ENCODE measurements around the gene MTIF2. TPM values are rescaled to one million over a fixed set of nuclear protein-coding genes. Genes with fewer than 3 reads are reported as not detected.
"Not testable (repeated sequence)": the region's sequence is repeated elsewhere in the genome, so short reads cannot be mapped to it uniquely, and the experiment has no call there.

Gene MTIF2
- total and polyA plus RNA-seq, 2 experiments from 2014 or later: 19.1 to 23.3 TPM

GRCh38 chr2:55282110-55282917, 13.3 kb upstream of the MTIF2 start:
- in situ Hi-C loops (cut with MboI): no loop called here
- Histone ChIP-seq H3K27me3 (replicated peaks; ENCODE audit: insufficient read depth) (no peaks in the 10 kb centered on the region), H3K4me2 (ENCODE audit: unreplicated experiment) (peak overlapping the region; percentile 81), H4K20me1 (ENCODE audit: insufficient read depth) (no peaks in the 10 kb centered on the region), H3K9me2 (ENCODE audit: insufficient read depth) (no peaks in the 10 kb centered on the region), H3K9me3 (ENCODE audit: low read depth) (no peaks in the 10 kb centered on the region), H3K9ac (peak overlapping the region; percentile 93), H2AFZ (peak overlapping the region; percentile 79), H3K79me2 (ENCODE audit: insufficient read depth) (peaks cover 33% of the 10 kb centered on the region), H3K27ac (peak overlapping the region; percentile 80), H3K4me1 (ENCODE audit: insufficient read depth) (peaks cover 11% of the 10 kb centered on the region; the same call in 1 of the 2 replicates), H3K36me3 (ENCODE audit: low read depth) (no peaks in the 10 kb centered on the region), H3F3A (ENCODE audit: insufficient read depth) (peaks cover 17% of the 10 kb centered on the region; the same call in 1 of the 2 replicates), H3K4me3 (peak overlapping the region; percentile 78)
- TF ChIP-seq EZH2phosphoT487 (IDR thresholded peaks at IDR 0.05; ENCODE audit: insufficient read depth, low read depth) (no peak), EZH2 (IDR thresholded peaks at IDR 0.05; ENCODE audit: insufficient read depth, poor library complexity, severe bottlenecking) (no peak)
- DNase-seq: peak; percentile 96
- WGBS, 2 experiments (ENCODE audit: low coverage in 1 of 2, low lambda C conversion rate in 2 of 2, missing lambda C conversion rate in 2 of 2): 1% methylated on average over 52 to 60 of the region's 60 CpGs

GRCh38 chr2:55280851-55281546, 12.0 kb upstream of the MTIF2 start:
- H2AFZ ChIP-seq: peak overlapping the region; percentile 79
- H3K27ac ChIP-seq: peak overlapping the region; percentile 80
- H3K4me2 ChIP-seq (ENCODE audit: unreplicated experiment): peak overlapping the region; percentile 72
- H3K9ac ChIP-seq; H3K9me3 ChIP-seq (ENCODE audit: low read depth); H3K9me2 ChIP-seq (ENCODE audit: insufficient read depth); DNase-seq; in situ Hi-C loops (cut with MboI); H4K20me1 ChIP-seq (ENCODE audit: insufficient read depth); H3K36me3 ChIP-seq (ENCODE audit: low read depth); H3K27me3 ChIP-seq (replicated peaks; ENCODE audit: insufficient read depth): not testable (repeated sequence)
- H3K4me3 ChIP-seq: peak overlapping the region; percentile 78; the same call in 1 of the 2 replicates
- 89 to 91% methylated on average over 5 of the region's 5 CpGs for WGBS, 2 experiments (ENCODE audit: low coverage in 1 of 2, low lambda C conversion rate in 2 of 2, missing lambda C conversion rate in 2 of 2)
- H3F3A ChIP-seq (ENCODE audit: insufficient read depth): peaks cover 17% of the 10 kb centered on the region; the same call in 1 of the 2 replicates
- peaks cover 11% of the 10 kb centered on the region; the same call in 1 of the 2 replicates for H3K4me1 ChIP-seq (ENCODE audit: insufficient read depth)
- peaks cover 30% of the 10 kb centered on the region for H3K79me2 ChIP-seq (ENCODE audit: insufficient read depth)

GRCh38 chr2:55279859-55280424, 10.9 kb upstream of the MTIF2 start:
- H3K27ac ChIP-seq; H3K9ac ChIP-seq; in situ Hi-C loops (cut with MboI); H3K27me3 ChIP-seq (replicated peaks; ENCODE audit: insufficient read depth); H3K4me3 ChIP-seq; H3K4me2 ChIP-seq (ENCODE audit: unreplicated experiment); H2AFZ ChIP-seq; H3K9me2 ChIP-seq (ENCODE audit: insufficient read depth); H3K36me3 ChIP-seq (ENCODE audit: low read depth); H4K20me1 ChIP-seq (ENCODE audit: insufficient read depth); H3K9me3 ChIP-seq (ENCODE audit: low read depth); DNase-seq: not testable (repeated sequence)
- 67 to 71% methylated on average over 7 of the region's 7 CpGs for WGBS, 2 experiments (ENCODE audit: low coverage in 1 of 2, low lambda C conversion rate in 2 of 2, missing lambda C conversion rate in 2 of 2)
- H3K79me2 ChIP-seq (ENCODE audit: insufficient read depth): peaks cover 26% of the 10 kb centered on the region
- peaks cover 17% of the 10 kb centered on the region; the same call in 1 of the 2 replicates for H3F3A ChIP-seq (ENCODE audit: insufficient read depth)
- peaks cover 11% of the 10 kb centered on the region; the same call in 1 of the 2 replicates for H3K4me1 ChIP-seq (ENCODE audit: insufficient read depth)

GRCh38 chr2:55279214-55279835, 10.3 kb upstream of the MTIF2 start:
- in situ Hi-C loops (cut with MboI); H3K4me3 ChIP-seq; H3K27me3 ChIP-seq (replicated peaks; ENCODE audit: insufficient read depth); H3K36me3 ChIP-seq (ENCODE audit: low read depth); H4K20me1 ChIP-seq (ENCODE audit: insufficient read depth); H3K9ac ChIP-seq; H3K27ac ChIP-seq; H3K4me2 ChIP-seq (ENCODE audit: unreplicated experiment); H3K9me3 ChIP-seq (ENCODE audit: low read depth); DNase-seq; H3K9me2 ChIP-seq (ENCODE audit: insufficient read depth): not testable (repeated sequence)
- H2AFZ ChIP-seq: peak overlapping the region; percentile 43
- peaks cover 11% of the 10 kb centered on the region; the same call in 1 of the 2 replicates for H3K4me1 ChIP-seq (ENCODE audit: insufficient read depth)
- peaks cover 13% of the 10 kb centered on the region; the same call in 1 of the 2 replicates for H3F3A ChIP-seq (ENCODE audit: insufficient read depth)
- 14 to 24% methylated on average over 10 of the region's 10 CpGs for WGBS, 2 experiments (ENCODE audit: low coverage in 1 of 2, low lambda C conversion rate in 2 of 2, missing lambda C conversion rate in 2 of 2)
- peaks cover 19% of the 10 kb centered on the region for H3K79me2 ChIP-seq (ENCODE audit: insufficient read depth)
